GM21576 (cell line): ENCODE data around the gene OR8K5.
"Not testable (repeated sequence)": the region's sequence is repeated elsewhere in the genome, so short reads cannot be mapped to it uniquely, and the experiment has no call there.

Source experiments
- ATAC-seq: cut with Tn5 transposase; IDR thresholded peaks from one replicate; pipeline ENCODE4 v1.9.1; 2021; ENCODE audit warnings: mild to moderate bottlenecking, moderate library complexity; ENCODE audit not compliant: unreplicated experiment

The OR8K5 gene

GRCh38 chr11:56160217-56160616, at the start of gene OR8K5:
Gene OR8K5, minus strand, starts transcription at chr11:56160317. Its CDS starts 0 bp downstream, at chr11:56160317.
- ATAC-seq, result no peak

GRCh38 chr11:56207790-56208189, 47.7 kb upstream of the OR8K5 start:
- no peak for ATAC-seq

GRCh38 chr11:56197367-56197766, 37.2 kb upstream of the OR8K5 start:
- no peak for ATAC-seq

- ATAC-seq, result no peak
Observed at GRCh38 chr11:56196705-56197104, 36.6 kb upstream of the OR8K5 start.

DNA sequence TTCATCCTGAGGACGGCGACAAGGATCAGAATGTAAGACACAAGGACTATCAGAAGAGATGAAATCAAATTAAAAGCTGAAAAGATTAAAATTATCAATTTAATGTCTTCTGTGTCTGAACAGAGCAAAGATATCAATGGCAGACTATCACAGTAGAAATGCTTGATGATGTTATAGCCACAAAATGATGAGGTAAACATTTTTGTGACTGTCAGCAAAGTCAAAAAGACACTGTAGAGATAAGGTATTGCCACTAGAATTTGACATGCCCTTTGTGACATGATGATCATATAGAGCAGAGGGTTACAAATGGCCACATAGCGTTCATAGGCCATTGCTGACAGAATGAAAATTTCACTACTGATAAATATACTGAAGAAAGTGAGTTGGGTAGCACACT, 28.5 kb upstream of the OR8K5 start:
- no peak for ATAC-seq

DNA sequence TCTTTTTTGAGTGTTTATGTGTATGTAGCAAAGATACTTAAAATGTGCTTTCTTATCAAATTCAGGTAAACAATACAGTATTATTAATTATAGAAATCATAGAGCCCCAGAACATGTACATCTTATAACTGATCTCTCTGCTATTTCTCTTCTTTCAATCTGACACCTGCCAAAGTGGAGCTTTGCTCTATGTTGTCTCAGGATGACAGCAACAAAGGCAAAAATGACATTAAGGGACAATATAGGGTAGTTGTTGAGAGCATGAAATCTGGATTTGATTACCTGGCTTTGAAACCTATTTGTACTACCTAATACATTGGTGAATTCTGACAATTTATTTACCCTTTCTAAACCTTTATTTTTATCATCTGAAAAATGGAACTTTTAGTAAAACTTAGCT, 23.3 kb upstream of the OR8K5 start:
- ATAC-seq, result no peak

GRCh38 chr11:56176318-56176717, 16.2 kb upstream of the OR8K5 start, which contains the start of gene OR5J2:
Gene OR5J2, plus strand, starts transcription at chr11:56176618. Its CDS starts 0 bp downstream, at chr11:56176618.
- no peak for ATAC-seq

GRCh38 chr11:56172256-56172830, 12.2 kb upstream of the OR8K5 start:
- no peak for ATAC-seq

GRCh38 chr11:56163804-56164203, 3.7 kb upstream of the OR8K5 start:
- ATAC-seq, result no peak

- ATAC-seq, result no peak
Observed at GRCh38 chr11:56152333-56152732, 7.8 kb downstream of the OR8K5 start.

DNA sequence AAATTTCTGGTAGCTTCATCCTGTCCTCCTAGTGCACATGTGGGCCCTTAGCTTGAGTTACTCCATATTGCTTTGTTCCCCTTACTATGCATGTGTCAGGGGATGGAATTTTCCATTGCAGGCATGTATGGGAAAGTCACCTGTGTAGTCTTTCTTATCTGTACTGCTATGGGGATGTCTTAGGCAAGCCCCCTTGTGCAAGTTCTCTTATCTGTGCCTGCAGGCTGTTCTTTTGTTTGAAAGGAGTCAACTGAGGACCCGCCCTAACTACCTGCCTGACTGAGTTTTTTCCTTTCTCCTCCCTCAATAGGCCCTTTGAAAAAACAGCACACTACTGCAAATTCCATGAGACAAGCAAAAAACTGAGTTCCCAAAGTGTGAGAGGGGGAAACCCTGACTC, 8.7 kb downstream of the OR8K5 start:
- no peak for ATAC-seq

GRCh38 chr11:56143681-56144080, 16.4 kb downstream of the OR8K5 start:
- not testable (repeated sequence) for ATAC-seq

GRCh38 chr11:56140151-56140661, 19.9 kb downstream of the OR8K5 start, which contains the start of gene OR8J3:
Gene OR8J3, minus strand, starts transcription at chr11:56140201. Its CDS starts 2,483 bp downstream, at chr11:56137718.
- ATAC-seq, result no peak

DNA sequence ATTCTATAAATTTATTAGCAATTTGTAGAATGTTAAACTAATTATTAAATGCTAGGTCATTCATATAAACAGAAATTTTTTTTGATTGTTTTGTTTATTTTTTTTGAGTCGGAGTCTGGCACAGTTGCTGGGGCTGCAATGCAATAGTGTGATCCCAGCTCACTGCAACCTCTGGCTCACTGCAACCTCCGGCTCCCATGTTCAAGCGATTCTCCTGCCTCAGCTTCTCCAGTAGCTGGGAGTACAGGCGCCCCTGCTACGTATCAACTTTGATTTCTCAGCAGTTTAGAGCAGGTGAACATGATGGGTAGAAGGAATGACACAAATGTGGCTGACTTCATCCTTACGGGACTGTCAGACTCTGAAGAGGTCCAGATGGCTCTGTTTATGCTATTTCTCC, 38.0 kb downstream of the OR8K5 start, which contains the start of gene OR8H3:
TSS of gene OR8H3 (plus strand) at position 301 of the 400 bp plus-strand sequence. CDS start at position 301, 0 bp downstream.
- no peak for ATAC-seq
